CD4-positive, alpha-beta T cell treated with Interleukin-6 at 100 ng/mL for 8 hours (primary cell): Measurements from ENCODE around the gene TTC34.
"Not testable (repeated sequence)": the region's sequence is repeated elsewhere in the genome, so short reads cannot be mapped to it uniquely, and the experiment has no call there.

Experiments
- DNase-seq: peaks from one replicate; pipeline ENCODE4 v3.0.0-alpha.2; 2020; ENCODE audit warnings: mixed read lengths, low spot score

TTC34 gene

DNA sequence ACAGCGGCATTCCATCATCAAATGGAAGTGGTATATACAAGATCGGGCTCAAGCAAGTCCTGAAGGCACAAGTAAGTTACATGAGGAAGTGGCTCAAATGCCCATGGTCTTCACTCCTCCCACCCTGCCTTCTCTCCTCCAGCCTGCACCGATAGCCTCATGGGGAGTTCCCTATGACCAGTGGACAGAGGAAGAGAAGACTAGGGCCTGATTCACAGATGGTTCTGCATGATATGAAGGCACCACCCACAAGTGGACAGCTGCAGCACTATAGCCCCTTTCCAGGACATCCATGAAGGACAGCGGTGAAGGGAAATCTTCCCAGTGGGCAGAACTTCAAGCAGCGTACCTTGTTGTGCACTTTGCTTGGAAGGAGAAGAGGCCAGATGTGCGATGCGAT is 175.7 kb downstream of the TTC34 start:
- DNase-seq: not testable (repeated sequence)

DNA sequence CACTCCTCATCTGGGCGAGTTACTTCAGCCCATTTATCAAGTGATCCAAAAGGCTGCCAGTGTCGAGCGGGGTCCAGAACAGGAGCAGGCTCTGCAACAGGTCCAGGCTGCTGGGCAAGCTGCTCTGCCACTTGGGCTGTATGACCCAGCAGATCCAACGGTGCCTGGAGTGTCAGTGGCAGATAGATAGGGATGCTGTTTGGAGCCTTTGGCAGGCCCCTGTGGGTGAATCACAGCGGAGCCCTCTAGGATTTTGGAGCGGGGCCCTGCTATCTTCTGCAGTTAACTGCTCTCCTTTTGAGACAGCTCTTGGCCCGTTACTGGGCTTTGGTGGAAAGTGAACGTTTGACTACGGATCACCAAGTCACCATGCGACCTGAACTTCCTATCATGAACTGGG is 176.2 kb downstream of the TTC34 start:
- no peak for DNase-seq

DNA sequence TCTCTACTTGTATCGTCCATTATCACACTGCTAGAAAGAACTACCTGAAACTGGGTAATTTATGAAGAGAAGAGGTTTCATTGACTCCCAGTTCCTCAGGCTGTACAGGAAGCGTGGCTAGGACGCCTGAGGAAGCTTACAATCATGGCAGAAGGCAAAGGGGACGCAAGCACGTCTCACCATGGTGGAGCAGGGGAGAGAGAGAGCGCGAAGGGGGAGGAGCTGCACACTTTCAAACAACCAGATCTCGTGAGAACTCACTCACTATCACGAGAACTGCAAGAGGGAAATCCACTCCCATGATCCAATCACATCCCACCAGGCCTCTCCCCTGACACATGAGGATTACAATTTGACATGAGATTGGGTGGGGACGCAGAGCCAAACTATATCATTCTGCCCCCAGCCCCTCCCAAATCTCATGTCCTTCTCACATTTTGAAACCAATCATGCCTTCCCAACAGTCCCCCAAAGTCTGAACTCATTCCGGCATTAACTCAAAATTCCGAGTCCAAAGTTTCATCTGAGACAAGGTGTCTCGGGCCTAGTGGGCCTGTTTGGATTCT is 176.7 kb downstream of the TTC34 start:
- no peak for DNase-seq

DNA sequence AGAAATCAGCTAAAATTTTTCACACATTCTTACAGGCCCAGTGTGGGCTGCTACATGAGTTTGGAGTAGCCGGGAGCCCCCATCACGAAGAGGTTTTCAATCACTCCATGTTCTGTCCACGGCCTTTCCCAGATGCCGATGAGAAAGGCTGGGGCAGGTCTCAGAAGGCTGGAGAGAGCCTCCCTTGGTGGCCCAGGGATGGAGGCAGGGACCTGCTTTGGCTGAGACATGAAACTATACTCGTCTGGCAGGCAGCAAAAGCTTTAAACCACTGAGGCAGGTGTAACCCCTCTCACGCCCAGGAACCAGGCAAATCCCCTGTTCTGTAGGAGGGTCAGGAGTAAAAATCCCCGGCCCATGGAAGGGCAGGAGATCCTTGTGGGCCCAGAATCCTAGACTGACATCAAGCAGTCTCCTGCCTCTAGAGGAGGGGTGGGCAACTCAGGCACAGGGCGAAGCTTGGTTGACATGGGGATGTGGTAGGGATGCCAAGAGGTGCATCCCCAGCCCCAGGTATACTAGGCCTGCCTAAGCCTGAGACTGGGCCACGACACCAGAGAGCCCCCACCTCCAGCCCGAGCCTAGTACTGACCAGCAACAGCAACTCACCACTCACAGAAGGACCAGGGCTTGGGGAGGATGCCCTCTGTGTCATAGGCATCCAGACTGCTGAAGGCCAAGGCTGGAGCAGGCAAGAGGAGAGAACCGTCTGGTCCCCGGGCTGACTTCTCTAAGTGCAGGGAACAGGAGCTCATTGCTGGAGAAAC is 177.7 kb downstream of the TTC34 start:
- no peak for DNase-seq

DNA sequence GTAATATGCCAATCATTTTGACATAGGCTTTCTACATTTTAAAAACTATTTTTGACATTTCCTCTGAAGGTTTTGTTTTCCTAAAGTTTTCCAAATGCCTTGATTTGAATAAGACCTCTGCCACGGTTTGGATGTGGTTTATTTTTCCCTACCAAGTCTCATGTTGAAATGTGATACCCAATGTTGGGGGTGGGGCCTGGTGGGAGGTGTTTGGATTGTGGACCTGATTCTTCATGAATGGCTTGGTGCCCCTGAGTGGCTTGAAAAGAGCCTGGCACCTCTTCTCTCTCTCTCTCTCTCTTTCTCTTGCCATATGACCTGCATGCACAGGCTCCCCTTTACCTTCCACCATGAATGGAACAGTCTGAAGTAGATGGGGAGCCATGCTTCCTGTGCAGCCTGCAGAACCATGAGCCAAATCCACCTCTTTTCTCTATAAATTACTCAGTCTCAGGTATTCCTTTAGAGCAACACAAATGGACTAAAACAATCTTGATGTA is 183.5 kb downstream of the TTC34 start:
- no peak for DNase-seq

DNA sequence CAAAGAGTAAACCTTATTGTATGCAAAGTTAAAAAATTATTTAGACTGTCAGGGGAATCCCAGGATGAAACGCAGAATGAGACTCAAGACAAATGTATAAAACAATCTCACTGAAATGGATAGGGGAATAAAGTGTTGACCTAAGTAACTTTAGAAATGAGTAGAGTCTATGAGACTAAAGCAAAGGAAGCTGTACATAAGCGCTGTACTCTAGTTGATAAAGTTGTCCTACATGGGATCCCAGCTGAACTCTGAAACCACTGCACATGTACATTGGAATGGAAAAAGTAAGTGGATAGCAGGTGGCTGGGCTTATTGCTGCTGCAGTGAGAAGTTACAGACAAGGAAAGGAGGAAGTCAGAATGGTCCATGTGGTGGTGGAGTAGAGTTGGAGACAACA is 187.3 kb downstream of the TTC34 start:
- no peak for DNase-seq

DNA sequence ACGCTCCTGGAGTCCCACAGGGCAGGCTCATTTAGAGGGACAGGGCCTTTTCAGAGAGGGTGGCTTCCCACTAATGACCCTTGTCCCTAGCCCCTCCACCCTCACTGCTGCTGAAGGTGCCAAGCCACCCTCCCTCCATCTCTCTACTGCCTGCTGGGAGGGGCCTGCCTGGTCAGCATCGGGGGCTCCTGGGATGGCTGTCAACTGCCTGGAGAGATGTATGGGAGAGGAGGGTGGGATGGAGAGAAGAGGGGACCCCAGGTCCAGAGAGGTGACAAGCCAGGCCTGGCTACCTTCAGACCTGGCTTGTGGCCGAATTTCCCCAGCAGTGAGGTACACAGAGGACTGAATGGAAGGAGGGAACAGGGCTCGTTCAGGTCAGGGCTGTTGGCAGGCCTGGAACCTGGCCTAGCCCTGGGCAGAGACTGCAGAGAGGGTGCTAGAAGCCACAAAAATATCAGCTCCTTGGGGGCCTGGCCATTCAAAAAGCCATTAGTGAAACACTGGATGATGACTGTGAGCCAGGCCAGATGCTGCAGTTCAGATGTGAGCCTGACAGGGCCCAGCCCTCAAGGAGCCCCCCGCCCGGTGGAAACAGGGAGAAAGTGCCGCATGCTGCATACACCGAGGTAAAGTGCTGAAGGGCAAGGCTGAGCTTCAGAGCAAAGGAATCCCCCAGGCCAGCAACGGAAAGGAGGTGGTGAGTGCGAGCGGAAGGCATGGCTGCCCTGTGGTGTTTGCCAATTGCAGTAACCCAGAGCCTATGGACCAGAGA is 188.7 kb downstream of the TTC34 start:
- DNase-seq: no peak

DNA sequence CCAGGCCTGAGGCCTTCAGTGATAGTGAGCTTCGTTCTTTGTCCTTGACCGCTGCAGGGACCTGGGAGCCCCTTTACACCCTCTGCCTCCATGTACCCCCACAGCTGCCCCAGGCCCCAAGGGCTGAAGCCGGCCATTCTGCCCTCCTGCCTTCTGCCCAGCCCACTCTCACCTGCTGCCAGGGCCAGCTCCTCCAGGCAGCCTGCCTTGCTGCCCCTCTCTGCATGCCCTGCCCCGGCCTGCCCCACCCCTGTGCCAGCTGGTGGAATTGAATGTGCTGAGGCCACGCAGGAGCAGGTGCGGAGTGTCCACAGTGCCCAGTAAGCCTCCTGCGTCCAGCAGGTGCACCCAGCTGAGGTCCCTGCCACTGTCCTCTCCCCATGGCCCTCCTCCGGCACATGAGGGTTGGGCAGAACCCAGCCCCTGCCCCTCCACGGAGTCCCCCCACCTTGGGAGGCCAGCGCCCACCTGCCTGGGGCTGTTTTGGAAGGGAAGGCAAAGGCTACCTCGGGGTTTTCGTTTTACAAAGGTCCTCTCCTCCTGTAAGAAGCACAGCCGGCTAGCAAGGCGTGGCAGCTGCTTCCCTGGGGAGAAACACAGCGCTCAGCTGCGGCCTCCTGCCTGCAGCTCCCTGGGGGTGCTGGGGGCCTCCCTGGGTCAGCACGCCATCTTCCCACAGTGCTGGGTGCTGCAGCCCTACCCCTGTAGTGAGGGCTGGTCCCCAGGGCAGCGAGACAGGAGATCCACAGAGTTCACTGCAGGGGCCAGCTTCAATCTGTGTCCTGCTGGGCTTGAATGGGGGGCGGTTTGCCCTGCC is 189.7 kb downstream of the TTC34 start:
- no peak for DNase-seq

DNA sequence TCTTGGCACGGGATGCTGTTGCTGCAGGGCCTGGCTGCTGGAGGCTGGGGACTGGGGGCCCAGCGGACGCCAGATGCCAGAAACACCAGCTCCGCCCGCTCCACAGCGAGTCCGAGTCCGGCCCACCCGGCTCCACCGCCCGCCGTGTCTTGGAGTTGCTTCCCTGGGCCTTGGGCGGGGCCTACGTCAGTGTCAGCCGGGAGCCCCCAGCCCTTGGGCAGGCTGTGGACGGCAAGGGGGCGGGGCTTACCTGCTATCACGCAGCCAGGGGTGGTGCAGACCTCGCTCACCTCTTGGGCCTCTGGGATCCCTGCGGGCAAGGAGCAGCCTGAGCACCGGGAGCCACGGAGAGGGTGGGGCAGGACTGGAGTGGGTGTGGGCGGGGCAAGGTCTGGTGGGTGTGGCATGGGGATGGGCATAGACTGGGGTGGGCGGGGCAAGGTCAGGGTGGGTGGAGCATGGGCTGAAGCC is 190.4 kb downstream of the TTC34 start:
- no peak for DNase-seq

DNA sequence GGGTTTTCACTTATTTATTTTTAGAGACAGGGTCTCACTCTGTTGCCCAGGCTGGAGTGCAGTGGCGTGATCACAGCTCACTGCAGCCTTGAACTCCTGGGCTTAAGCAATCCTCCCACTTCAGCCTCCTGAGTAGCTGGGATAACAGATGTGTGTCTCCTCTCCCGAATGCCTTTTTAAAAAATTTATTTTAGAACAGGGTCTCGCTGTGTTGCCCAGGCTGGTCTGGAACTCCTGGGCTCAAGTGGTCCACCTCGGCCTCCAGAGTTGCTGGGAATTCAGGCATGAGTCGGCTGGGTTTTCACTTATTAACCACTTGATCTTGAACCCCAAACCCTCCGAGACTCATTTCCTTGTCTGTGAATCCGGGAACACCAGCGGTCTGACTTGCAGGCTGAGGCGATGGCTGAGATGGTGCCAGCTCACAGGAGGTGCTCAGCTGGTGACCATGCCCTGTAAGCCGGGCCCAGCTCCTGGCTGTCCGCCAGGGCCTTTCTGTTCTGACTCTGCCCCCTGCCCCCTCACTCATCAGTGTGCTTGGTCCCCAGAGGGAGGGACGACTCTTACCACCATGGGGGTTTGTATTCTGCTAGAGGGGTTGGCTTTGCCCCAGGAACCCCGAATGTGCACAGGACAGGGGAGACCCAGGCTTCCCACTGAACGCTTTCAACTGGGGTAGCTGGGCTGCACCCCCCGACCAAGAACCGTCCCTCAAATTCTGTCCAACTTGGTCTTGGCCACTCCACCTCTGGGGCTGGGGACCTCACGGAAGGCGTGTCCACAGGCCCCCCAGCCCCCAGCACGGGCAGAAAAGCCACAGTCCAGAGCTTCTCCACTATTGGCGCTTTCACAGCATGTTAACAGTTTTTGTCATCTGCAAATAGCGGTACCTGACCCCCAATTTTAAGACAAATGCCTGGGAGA is 191.2 kb downstream of the TTC34 start:
- DNase-seq: no peak

DNA sequence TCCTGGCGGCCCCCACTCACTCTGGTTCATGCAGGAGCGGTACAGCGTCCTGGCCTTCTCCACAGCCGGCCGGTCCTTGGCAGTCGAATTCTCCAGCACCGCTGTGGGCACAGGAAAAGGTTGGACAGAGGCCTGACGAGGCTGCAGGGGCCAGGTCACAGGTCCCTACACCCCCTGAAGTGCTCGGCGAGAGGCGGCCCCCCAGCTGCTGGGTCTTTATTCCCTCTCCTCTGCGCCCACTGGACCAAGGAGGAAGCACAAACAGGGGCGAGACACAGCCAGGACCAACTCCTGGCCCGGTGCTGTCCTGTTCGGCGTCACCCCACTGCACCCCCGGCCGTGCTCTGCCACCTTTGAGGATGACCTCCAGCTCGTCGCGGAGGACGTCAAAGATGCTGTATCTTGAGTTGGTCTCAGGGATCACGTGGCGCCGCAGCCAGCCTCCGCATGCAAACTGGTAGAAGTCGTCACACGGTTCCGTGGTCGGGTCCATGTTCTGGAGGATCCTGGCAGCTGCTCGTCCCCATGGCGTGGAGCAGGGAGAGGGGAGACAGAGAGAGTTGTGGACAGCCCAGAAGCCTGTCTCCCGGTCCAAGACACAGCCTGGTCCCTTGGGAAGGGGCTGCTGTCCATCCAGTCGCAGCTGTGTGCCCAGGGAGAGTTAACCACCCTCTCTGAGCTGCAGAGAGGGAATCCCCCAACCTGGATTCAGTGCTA is 192.0 kb downstream of the TTC34 start:
- DNase-seq: no peak

DNA sequence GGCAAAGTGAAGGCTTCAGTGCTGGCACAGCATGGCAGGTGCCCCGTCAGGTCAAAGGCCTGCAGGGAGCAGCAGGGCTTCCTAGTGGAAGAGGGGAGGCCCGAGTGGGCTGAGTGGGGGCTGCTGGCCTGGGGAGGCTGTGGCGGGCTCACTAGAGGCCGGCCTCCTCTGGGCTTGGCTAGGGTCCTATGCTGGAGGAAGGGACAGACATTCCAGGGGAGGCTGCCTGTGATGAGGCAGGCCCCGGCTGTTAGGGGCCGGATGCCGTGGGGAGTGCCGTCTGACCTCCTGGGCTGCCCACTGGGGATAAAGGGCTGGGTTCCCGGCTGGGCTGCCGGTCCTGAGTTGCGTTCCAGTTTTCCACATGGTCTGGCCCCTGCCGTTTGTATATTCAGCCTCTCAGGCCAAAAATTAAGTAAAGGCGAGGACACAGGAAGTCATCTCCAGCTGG is 193.8 kb downstream of the TTC34 start:
- no peak for DNase-seq

DNA sequence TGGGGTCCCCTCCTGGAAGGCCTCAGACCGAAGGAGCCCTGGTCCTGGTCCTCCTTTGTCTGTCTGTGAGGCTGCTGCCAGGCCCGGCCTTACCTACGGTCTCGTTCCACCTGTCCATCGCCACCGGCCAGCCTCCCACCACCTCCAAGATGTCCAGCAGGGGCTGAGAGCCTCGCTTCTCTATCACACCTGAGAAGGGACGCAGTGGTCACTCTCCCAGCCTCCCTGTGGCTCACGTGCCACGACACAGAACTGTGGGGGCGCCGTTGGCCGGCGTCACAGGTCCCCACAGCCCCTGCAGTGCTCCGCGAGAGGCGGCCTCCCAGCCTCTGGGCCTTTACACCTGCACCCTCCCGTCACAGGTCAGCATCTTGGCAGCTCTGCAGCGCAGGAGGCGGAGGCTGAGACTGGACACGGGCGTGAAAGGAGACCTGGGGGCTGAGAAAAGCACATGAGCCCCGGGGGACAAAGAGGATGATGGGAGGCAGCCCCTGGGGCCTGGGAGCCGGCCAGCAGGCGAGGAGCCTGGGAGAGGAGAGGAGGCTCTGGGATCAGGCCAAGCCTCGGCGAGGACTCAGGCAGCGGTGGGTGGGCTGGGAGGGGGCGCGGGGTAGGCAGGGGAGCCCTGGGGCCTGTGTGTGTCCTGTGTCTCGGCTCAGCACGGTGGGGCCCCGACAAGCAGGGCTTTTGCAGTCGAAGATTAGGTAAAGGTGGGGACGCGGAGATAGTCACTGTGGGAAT is 194.4 kb downstream of the TTC34 start:
- no peak for DNase-seq

DNA sequence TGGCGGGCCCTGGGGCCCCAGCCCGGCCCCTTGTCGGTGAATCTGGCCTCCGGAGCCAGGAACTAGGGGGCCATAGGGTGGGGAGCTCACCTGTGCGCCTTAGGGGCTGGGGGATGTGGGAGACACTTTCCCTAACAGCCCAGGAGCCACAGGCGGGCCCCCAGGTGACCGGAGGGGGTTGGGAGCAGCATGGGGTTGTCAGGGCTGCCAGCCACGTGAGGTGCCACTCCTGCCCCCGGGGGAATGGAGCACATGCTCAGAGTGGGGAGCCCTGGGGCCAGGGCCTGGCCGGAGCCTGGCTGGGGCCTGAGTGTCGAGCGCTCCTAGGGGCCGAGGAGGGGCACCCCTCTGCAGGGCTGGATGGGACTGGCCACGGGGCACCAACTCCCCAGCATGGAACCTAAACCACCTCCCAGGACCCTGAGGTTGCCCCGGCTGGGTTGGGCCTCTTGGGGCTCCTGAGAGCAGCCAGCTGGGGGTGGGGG is 195.1 kb downstream of the TTC34 start:
- DNase-seq: no peak

DNA sequence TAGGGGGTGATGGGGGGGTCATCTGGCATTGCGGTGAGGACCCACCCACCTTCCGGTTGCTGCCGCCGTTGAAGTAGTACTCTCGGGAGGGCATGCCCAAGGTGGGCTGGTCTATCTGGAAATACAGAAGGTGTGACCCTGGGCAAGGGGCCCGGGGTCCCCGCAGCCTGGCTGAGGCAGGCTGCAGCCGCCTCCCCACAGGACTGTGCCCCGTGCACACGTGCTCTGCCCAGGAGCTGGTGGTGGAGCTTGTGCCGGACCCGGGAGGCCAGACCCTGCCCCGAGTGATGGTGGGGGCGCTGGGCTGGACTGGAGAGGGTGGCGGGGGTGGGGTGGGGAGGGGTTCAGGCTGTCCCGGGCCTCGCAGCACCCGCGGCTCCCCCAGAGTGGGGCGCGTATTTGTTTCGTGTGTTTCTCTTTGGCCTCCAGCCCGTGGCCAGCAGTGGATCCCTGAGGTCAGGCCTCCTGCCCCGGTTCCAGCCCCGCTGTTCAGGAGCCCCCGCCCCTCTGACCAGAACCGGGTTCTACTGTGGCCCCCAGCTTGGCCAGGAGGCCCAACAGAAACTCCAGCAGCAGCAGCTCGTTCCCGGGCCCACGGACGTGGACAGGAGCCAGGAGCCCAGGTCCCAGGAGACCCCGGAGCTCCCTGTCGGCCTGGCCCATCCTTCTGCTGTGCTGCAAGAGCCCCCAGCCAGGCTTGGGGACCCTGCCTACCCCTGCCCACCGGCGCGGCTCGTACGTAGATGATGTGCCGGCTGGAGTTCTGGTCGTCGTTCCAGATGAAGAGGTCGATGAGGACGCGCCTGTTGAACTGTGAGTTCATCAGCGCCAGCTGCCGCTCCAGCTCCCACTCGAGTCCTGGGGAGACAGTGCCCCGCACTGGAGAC is 195.7 kb downstream of the TTC34 start:
- no peak for DNase-seq

DNA sequence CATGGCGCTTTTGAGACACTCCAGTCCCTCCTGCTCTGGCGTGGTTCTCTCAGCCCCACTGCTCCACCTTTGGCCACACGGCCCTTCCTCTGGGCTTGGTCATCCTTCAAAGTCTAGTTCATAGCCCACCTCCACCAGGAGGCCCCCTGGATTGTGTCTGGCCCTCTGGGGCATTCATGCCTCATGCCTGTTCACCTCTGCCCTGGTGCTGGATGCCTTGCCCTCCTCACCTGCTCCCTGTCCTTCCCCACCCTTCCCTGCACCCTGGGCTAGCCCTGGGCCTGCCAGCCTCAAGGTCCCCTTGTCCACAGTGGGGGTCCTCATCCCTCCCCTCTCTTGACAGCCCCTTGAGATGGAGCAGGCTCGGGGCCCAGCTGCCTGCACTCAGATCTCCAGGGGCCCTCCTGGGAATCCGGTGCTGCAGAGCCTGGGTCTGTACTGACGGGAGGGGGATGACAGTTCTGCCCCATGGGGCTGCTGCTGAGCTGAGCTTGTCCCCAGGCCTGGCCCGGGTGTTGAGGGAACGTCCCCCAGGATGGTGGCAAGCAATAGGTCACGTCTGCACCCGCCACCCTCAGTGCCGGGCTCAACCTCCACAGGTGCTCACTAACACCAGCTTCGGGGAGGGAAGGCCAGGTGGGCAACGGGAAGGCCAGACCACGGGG is 196.5 kb downstream of the TTC34 start:
- DNase-seq: no peak

DNA sequence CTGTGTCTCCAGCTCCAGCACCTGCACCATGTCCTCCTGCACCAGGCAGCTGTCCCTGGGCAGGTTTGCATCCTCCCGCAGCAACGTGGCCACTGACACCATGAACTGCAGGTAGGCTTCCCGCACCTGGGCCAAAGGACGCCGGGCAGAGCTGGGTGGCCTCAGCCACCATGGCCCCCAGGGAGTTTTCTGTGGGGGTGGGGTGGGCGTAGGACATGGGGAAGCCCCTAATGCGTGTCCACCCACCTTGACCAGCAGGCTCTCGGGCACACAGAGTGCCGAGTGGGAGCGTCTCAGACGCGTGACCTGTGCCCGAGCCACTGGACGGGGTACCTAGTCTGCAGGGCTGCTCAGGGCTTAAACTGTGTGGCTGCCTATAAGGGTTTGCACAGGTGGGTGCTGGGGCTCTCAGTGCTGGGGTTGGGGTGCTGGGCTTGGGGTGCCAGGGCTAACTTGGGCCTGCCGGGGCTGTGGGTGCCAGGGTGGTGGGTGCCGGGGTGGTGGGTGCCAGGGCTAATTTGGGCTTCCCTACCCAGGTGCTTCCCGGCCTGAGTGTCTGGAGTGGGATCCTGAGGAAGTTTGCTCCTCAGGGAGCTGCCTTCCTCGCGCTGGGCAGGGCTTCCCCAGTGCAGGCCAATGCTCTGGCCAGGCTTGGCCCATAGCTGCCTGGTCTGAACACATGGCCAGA is 197.2 kb downstream of the TTC34 start:
- DNase-seq: no peak
